Cardiac fibroblast (primary cell): ENCODE data around the gene ADAMTS2.

Experiments
- DNase-seq, 2 donors: peaks; one replicate each; pipeline versions ENCODE4 v3.0.0 to v3.0.0-alpha.2; 2010; ENCODE audit warnings: low read depth in 2 of 2
- H3K4me3 ChIP-seq, 2 donors: replicated peaks in 1 of 2; 1 replicate in 1 of 2; 2 replicates in 1 of 2; pipeline ENCODE4 v1.5.1; 2011; ENCODE audit warnings: low read depth in 2 of 2, low read length in 2 of 2, mild to moderate bottlenecking in 2 of 2, moderate library complexity in 1 of 2
- CTCF ChIP-seq: IDR thresholded peaks from one replicate; pipeline ENCODE4 v1.5.1; 2011; ENCODE audit warnings: low read depth, mild to moderate bottlenecking, low read length, inconsistent platforms

ADAMTS2 gene

GRCh38 chr5:179276838-179277395 lies 68.3 kb downstream of the ADAMTS2 start:
- H3K4me3 ChIP-seq, result no peak overlapping the region
- peak; percentile 23 for TF ChIP-seq CTCF
- no peak for DNase-seq

- peak; percentile 97 to 98 for DNase-seq
- no peak for TF ChIP-seq CTCF
- no peak overlapping the region for H3K4me3 ChIP-seq
Observed at GRCh38 chr5:179275941-179276837, 69.1 kb downstream of the ADAMTS2 start.

GRCh38 chr5:179275381-179275878 lies 69.8 kb downstream of the ADAMTS2 start:
- no peak overlapping the region for H3K4me3 ChIP-seq
- peak in 1 of 2 donors; percentile 70 for DNase-seq
- no peak for TF ChIP-seq CTCF

- no peak overlapping the region for H3K4me3 ChIP-seq
- TF ChIP-seq CTCF, result no peak
- DNase-seq, result no peak
Observed at GRCh38 chr5:179274321-179275315, 70.6 kb downstream of the ADAMTS2 start.

- no peak for TF ChIP-seq CTCF
Observed at GRCh38 chr5:179273441-179274145, 71.7 kb downstream of the ADAMTS2 start.

GRCh38 chr5:179273073-179273435 lies 72.2 kb downstream of the ADAMTS2 start:
- no peak for DNase-seq
- TF ChIP-seq CTCF, result no peak
- no peak overlapping the region for H3K4me3 ChIP-seq

More at GRCh38 chr5:179273441-179274145, 71.7 kb downstream of the ADAMTS2 start:
- no peak overlapping the region for H3K4me3 ChIP-seq
- no peak for DNase-seq
